Activated gamma-delta T cell treated with anti-CD3 and anti-CD28 coated beads, Interleukin-2, amount 50 U/mL, for 16 hours (primary cell): Measurements from ENCODE around the gene PLEKHA6.
"Not testable (repeated sequence)": the region's sequence is repeated elsewhere in the genome, so short reads cannot be mapped to it uniquely, and the experiment has no call there.

ENCODE experiments used
- DNase-seq: peaks from one replicate; pipeline ENCODE4 v3.0.0-alpha.2; 2020; ENCODE audit warnings: low read depth

The PLEKHA6 gene

GRCh38 chr1:204260601-204261197 lies 99.0 kb downstream of the PLEKHA6 start:
- DNase-seq = no peak

GRCh38 chr1:204259782-204260181 lies 99.9 kb downstream of the PLEKHA6 start:
- no peak for DNase-seq

GRCh38 chr1:204259196-204259595 lies 100.5 kb downstream of the PLEKHA6 start:
- no peak for DNase-seq

GRCh38 chr1:204258213-204259115 lies 101.3 kb downstream of the PLEKHA6 start:
- DNase-seq = no peak

- no peak for DNase-seq
Measured at GRCh38 chr1:204257446-204257845, 102.3 kb downstream of the PLEKHA6 start.

- DNase-seq = no peak
Measured at GRCh38 chr1:204256531-204256930, 103.2 kb downstream of the PLEKHA6 start.

- no peak for DNase-seq
Measured at GRCh38 chr1:204255966-204256365, 103.8 kb downstream of the PLEKHA6 start.

- no peak for DNase-seq
Measured at GRCh38 chr1:204255225-204255624, 104.5 kb downstream of the PLEKHA6 start.

- DNase-seq = no peak
Measured at GRCh38 chr1:204254031-204254661, 105.6 kb downstream of the PLEKHA6 start.

- no peak for DNase-seq
Measured at GRCh38 chr1:204251926-204252689, 107.6 kb downstream of the PLEKHA6 start.

GRCh38 chr1:204251286-204251685 lies 108.4 kb downstream of the PLEKHA6 start:
- no peak for DNase-seq

- DNase-seq = no peak
Measured at GRCh38 chr1:204250428-204251030, 109.2 kb downstream of the PLEKHA6 start.

GRCh38 chr1:204249736-204250427 lies 109.8 kb downstream of the PLEKHA6 start:
- DNase-seq = no peak

- no peak for DNase-seq
Measured at GRCh38 chr1:204248954-204249353, 110.8 kb downstream of the PLEKHA6 start.

- no peak for DNase-seq
Measured at GRCh38 chr1:204246876-204247275, 112.9 kb downstream of the PLEKHA6 start.

GRCh38 chr1:204242920-204243319 lies 116.8 kb downstream of the PLEKHA6 start:
- no peak for DNase-seq

- DNase-seq = no peak
Measured at GRCh38 chr1:204241914-204242313, 117.8 kb downstream of the PLEKHA6 start.

- DNase-seq = no peak
Measured at GRCh38 chr1:204241050-204241449, 118.7 kb downstream of the PLEKHA6 start.

- no peak for DNase-seq
Measured at GRCh38 chr1:204240233-204240632, 119.5 kb downstream of the PLEKHA6 start.

- not testable (repeated sequence) for DNase-seq
Measured at GRCh38 chr1:204239401-204239800, 120.3 kb downstream of the PLEKHA6 start.

GRCh38 chr1:204238520-204238919 lies 121.2 kb downstream of the PLEKHA6 start:
- not testable (repeated sequence) for DNase-seq
